ENCODE results near the gene PRR22.

Gene PRR22

DNA sequence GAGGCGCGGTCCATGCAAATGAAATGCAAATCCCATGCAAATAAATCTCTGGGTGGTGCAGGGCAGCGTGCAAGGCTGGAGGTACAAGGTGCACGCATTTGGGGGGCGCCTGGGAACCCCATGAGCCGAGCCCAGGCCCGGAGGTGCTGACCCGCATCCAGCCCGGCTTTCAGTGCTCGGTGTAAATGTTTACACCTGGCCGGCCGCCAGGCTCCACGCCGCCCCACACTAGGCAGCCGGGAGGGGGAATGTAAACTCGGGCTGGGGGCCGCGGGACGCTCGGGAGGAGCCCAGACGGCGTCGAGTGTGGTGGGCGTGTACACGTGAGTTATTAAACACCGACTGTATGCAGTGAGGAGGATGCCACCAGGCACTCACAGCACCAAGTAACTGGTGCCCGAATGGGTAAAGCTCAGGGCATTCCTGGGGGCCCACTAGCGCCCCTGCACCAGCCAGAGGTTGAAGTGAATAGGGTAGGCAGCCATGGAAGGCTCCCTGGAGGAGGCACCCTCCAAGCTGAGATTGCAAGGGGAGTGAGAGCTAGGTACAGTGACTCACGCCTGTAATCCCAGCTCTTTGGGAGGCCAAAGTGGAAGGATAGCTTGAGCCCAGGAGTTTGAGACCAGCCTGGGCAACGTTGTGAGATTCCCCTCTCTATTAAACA, 37.8 kb upstream of the PRR22 start:
- TF ChIP-seq CTCF (IDR thresholded peaks at IDR 0.05; ENCODE audit: borderline replicate concordance, insufficient read depth, low read depth, low read length), result no peak
- no peak overlapping the region for H3K4me3 ChIP-seq (ENCODE audit: low read depth, low read length)

DNA sequence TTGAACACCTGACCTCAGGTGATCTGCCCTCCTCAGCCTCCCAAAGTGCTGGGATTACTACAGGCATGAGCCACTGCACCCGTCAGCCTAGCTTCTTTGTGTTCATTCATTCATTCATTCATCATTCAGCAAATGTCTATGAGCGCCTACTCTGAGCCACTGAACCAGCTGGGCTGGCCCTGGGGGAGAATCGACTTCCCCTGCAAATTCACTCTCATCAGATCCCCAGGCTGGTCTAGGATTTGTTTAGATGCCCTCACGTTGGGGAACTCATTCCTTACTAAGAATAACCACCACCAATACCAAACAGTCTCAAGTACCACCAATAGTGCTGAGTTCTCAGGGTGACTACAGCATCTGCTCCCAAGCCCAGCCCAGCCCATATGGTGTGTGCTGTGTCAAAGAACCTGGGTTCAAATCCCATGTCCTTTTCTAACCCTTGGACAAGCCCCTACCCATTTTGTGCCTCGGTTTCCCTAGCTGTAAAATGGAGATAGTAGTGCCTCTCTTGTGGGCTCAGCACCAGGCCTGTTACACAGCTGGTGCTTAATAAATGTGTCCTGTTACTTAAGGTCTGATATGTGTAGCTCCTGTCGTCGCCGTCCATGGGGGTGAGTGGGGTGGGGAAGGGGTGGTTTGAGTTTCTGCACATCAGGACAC, 37.1 kb upstream of the PRR22 start:
- TF ChIP-seq CTCF (IDR thresholded peaks at IDR 0.05; ENCODE audit: borderline replicate concordance, insufficient read depth, low read depth, low read length), result no peak
- H3K4me3 ChIP-seq (ENCODE audit: low read depth, low read length), result no peak overlapping the region

DNA sequence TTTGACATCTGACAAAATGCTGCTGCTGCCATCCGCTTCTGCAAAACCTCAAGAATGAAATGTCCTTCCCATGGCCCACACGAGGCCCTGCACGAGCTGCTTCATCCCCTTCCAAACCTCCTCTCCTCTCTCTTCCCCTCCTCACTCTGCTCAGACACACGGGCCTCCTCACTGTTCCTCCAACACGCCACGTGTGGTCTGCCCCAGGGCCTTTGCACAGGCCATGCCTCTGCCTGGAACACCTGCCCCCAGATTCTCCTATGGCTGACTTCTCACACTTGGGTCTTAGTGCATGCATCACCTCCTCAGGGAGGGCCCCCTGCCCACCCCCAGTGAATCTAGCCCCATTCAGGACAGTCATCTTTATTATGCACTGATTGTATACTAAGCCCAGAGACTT, 36.2 kb upstream of the PRR22 start:
- no peak overlapping the region for H3K4me3 ChIP-seq (ENCODE audit: low read depth, low read length)

GRCh38 chr19:5818594-5818993, 34.0 kb upstream of the PRR22 start:
- TF ChIP-seq CTCF (IDR thresholded peaks at IDR 0.05; ENCODE audit: borderline replicate concordance, insufficient read depth, low read depth, low read length), result no peak
- no peak overlapping the region for H3K4me3 ChIP-seq (ENCODE audit: low read depth, low read length)

More for the DNA sequence above, 36.2 kb upstream of the PRR22 start:
- no peak for TF ChIP-seq CTCF (IDR thresholded peaks at IDR 0.05; ENCODE audit: borderline replicate concordance, insufficient read depth, low read depth, low read length)

- TF ChIP-seq CTCF (IDR thresholded peaks at IDR 0.05; ENCODE audit: borderline replicate concordance, insufficient read depth, low read depth, low read length), result no peak
- no peak overlapping the region for H3K4me3 ChIP-seq (ENCODE audit: low read depth, low read length)
Measured at GRCh38 chr19:5817218-5817617, 32.7 kb upstream of the PRR22 start.

DNA sequence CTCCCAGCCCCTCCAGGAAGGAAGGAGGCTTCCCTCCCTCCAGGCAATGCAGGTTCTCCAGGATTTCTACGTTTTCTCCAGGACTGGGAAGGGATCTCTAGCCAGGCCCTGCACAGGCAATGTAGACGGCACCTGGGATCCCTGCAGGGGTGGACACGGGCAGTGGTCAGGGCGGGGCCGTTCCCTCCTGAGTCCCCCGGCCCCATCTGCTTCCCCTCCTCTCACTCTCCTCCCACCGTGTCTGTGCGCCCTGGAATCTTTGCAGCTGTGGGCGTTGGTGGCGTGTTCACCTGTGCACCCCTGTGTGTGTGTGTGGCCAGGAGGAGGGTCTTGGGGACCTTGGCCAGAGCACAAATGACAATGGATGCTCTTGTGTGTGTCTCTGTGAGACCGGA, 30.3 kb upstream of the PRR22 start:
- no peak overlapping the region for H3K4me3 ChIP-seq (ENCODE audit: low read depth, low read length)
- no peak for TF ChIP-seq CTCF (IDR thresholded peaks at IDR 0.05; ENCODE audit: borderline replicate concordance, insufficient read depth, low read depth, low read length)

All from GM12875 (cell line).